Glomerular visceral epithelial cell (primary cell): ENCODE data around the gene ABCD3.
"Not testable (repeated sequence)": the region's sequence is repeated elsewhere in the genome, so short reads cannot be mapped to it uniquely, and the experiment has no call there.

Source experiments
- DNase-seq: peaks from one replicate; pipeline ENCODE4 v3.0.0-alpha.2; 2016; ENCODE audit errors: extremely low spot score

ABCD3 gene

GRCh38 chr1:94549706-94550105 is 131.5 kb downstream of the ABCD3 start:
- DNase-seq = no peak

GRCh38 chr1:94550396-94550795 is 132.2 kb downstream of the ABCD3 start:
- DNase-seq = no peak

GRCh38 chr1:94550800-94551241 is 132.6 kb downstream of the ABCD3 start:
- no peak for DNase-seq

- no peak for DNase-seq
Measured at GRCh38 chr1:94551449-94551848, 133.3 kb downstream of the ABCD3 start.

- DNase-seq = no peak
Measured at GRCh38 chr1:94552071-94552586, 133.9 kb downstream of the ABCD3 start.

GRCh38 chr1:94553323-94553730 is 135.1 kb downstream of the ABCD3 start:
- DNase-seq = no peak

GRCh38 chr1:94553931-94554330 is 135.7 kb downstream of the ABCD3 start:
- no peak for DNase-seq

- no peak for DNase-seq
Measured at GRCh38 chr1:94554580-94554979, 136.4 kb downstream of the ABCD3 start.

- no peak for DNase-seq
Measured at GRCh38 chr1:94555091-94555490, 136.9 kb downstream of the ABCD3 start.

GRCh38 chr1:94559921-94560320 is 141.7 kb downstream of the ABCD3 start:
- DNase-seq = no peak

GRCh38 chr1:94560333-94560732 is 142.1 kb downstream of the ABCD3 start:
- DNase-seq = no peak

- no peak for DNase-seq
Measured at GRCh38 chr1:94562519-94563260, 144.5 kb downstream of the ABCD3 start.

- DNase-seq = no peak
Measured at GRCh38 chr1:94565901-94566300, 147.7 kb downstream of the ABCD3 start.

- DNase-seq = not testable (repeated sequence)
Measured at GRCh38 chr1:94566436-94566835, 148.2 kb downstream of the ABCD3 start.

GRCh38 chr1:94567975-94568607 is 149.9 kb downstream of the ABCD3 start:
- not testable (repeated sequence) for DNase-seq
